Measurements from ENCODE around the gene PDSS1.
"Not testable (repeated sequence)": the region's sequence is repeated elsewhere in the genome, so short reads cannot be mapped to it uniquely, and the experiment has no call there.

PDSS1 gene

GRCh38 chr10:26697163-26697921, at the start of gene PDSS1:
Gene PDSS1, plus strand, starts transcription at chr10:26697701. Its CDS starts 11 bp downstream, at chr10:26697712.
- Histone ChIP-seq H3K9ac (ENCODE audit: low read length in 5 of 5) (peak within 1 kb of the TSS; percentile 73 to 89 (median 84)), H3K9me3 (ENCODE audit: control insufficient read depth in 5 of 5, low read length in 5 of 5) (no peaks in the 10 kb centered on the region), H3K4me3 (ENCODE audit: low read depth in 1 of 5, low read length in 5 of 5) (peak within 1 kb of the TSS; percentile 75 to 96 (median 89)), H3K36me3 (ENCODE audit: control insufficient read depth in 5 of 5, insufficient read depth in 5 of 5, low read length in 5 of 5) (no peaks in the 10 kb centered on the region), H3K4me1 (ENCODE audit: control insufficient read depth in 5 of 5, insufficient read depth in 5 of 5, low read length in 5 of 5) (peaks cover 4 to 21% (median 16%) of the 10 kb centered on the region in 5 donors), H3K27ac (ENCODE audit: low read depth, low read length) (peak within 1 kb of the TSS; percentile 94), H3K27me3 (ENCODE audit: control insufficient read depth in 5 of 5, insufficient read depth in 4 of 5, low read length in 5 of 5) (no peaks in the 10 kb centered on the region)

- not testable (repeated sequence) for H3K36me3 ChIP-seq (ENCODE audit: control insufficient read depth in 5 of 5, insufficient read depth in 5 of 5, low read length in 5 of 5); H3K9ac ChIP-seq (ENCODE audit: low read length in 5 of 5); H3K27me3 ChIP-seq (ENCODE audit: control insufficient read depth in 5 of 5, insufficient read depth in 4 of 5, low read length in 5 of 5); H3K27ac ChIP-seq (ENCODE audit: low read depth, low read length); H3K4me3 ChIP-seq (ENCODE audit: low read depth in 1 of 5, low read length in 5 of 5); H3K9me3 ChIP-seq (ENCODE audit: control insufficient read depth in 5 of 5, low read length in 5 of 5); H3K4me1 ChIP-seq (ENCODE audit: control insufficient read depth in 5 of 5, insufficient read depth in 5 of 5, low read length in 5 of 5)
These were observed 49.3 kb upstream of the PDSS1 start for GRCh38 chr10:26648245-26648636.

GRCh38 chr10:26650406-26650805, 47.1 kb upstream of the PDSS1 start:
- Histone ChIP-seq H3K27me3 (ENCODE audit: control insufficient read depth in 5 of 5, insufficient read depth in 4 of 5, low read length in 5 of 5) (no peaks in the 10 kb centered on the region), H3K4me1 (ENCODE audit: control insufficient read depth in 5 of 5, insufficient read depth in 5 of 5, low read length in 5 of 5) (no peaks in the 10 kb centered on the region), H3K27ac (ENCODE audit: low read depth, low read length) (no peak overlapping the region), H3K36me3 (ENCODE audit: control insufficient read depth in 5 of 5, insufficient read depth in 5 of 5, low read length in 5 of 5) (no peaks in the 10 kb centered on the region), H3K4me3 (ENCODE audit: low read depth in 1 of 5, low read length in 5 of 5) (no peak overlapping the region), H3K9me3 (ENCODE audit: control insufficient read depth in 5 of 5, low read length in 5 of 5) (no peaks in the 10 kb centered on the region), H3K9ac (ENCODE audit: low read length in 5 of 5) (no peak overlapping the region)

- H3K4me1 ChIP-seq (ENCODE audit: control insufficient read depth in 5 of 5, insufficient read depth in 5 of 5, low read length in 5 of 5); H3K9me3 ChIP-seq (ENCODE audit: control insufficient read depth in 5 of 5, low read length in 5 of 5); H3K4me3 ChIP-seq (ENCODE audit: low read depth in 1 of 5, low read length in 5 of 5); H3K9ac ChIP-seq (ENCODE audit: low read length in 5 of 5); H3K27ac ChIP-seq (ENCODE audit: low read depth, low read length); H3K27me3 ChIP-seq (ENCODE audit: control insufficient read depth in 5 of 5, insufficient read depth in 4 of 5, low read length in 5 of 5); H3K36me3 ChIP-seq (ENCODE audit: control insufficient read depth in 5 of 5, insufficient read depth in 5 of 5, low read length in 5 of 5): not testable (repeated sequence)
These were observed 46.0 kb upstream of the PDSS1 start for GRCh38 chr10:26651476-26651875.

- Histone ChIP-seq H3K9ac (ENCODE audit: low read length in 5 of 5) (no peak overlapping the region), H3K4me1 (ENCODE audit: control insufficient read depth in 5 of 5, insufficient read depth in 5 of 5, low read length in 5 of 5) (no peaks in the 10 kb centered on the region), H3K27me3 (ENCODE audit: control insufficient read depth in 5 of 5, insufficient read depth in 4 of 5, low read length in 5 of 5) (no peaks in the 10 kb centered on the region), H3K27ac (ENCODE audit: low read depth, low read length) (no peak overlapping the region), H3K36me3 (ENCODE audit: control insufficient read depth in 5 of 5, insufficient read depth in 5 of 5, low read length in 5 of 5) (no peaks in the 10 kb centered on the region), H3K4me3 (ENCODE audit: low read depth in 1 of 5, low read length in 5 of 5) (no peak overlapping the region), H3K9me3 (ENCODE audit: control insufficient read depth in 5 of 5, low read length in 5 of 5) (no peaks in the 10 kb centered on the region)
These were observed 44.5 kb upstream of the PDSS1 start for GRCh38 chr10:26653004-26653403.

- H3K9ac ChIP-seq (ENCODE audit: low read length in 5 of 5): no peak overlapping the region
- H3K27me3 ChIP-seq (ENCODE audit: control insufficient read depth in 5 of 5, insufficient read depth in 4 of 5, low read length in 5 of 5): no peaks in the 10 kb centered on the region
- no peaks in the 10 kb centered on the region for H3K9me3 ChIP-seq (ENCODE audit: control insufficient read depth in 5 of 5, low read length in 5 of 5)
- no peaks in the 10 kb centered on the region for H3K36me3 ChIP-seq (ENCODE audit: control insufficient read depth in 5 of 5, insufficient read depth in 5 of 5, low read length in 5 of 5)
- no peak overlapping the region for H3K4me3 ChIP-seq (ENCODE audit: low read depth in 1 of 5, low read length in 5 of 5)
- H3K27ac ChIP-seq (ENCODE audit: low read depth, low read length): no peak overlapping the region
- H3K4me1 ChIP-seq (ENCODE audit: control insufficient read depth in 5 of 5, insufficient read depth in 5 of 5, low read length in 5 of 5): no peaks in the 10 kb centered on the region
These were observed 41.8 kb upstream of the PDSS1 start for GRCh38 chr10:26655746-26656145.

GRCh38 chr10:26662864-26663263, 34.6 kb upstream of the PDSS1 start:
- no peak overlapping the region for H3K27ac ChIP-seq (ENCODE audit: low read depth, low read length)
- no peaks in the 10 kb centered on the region for H3K36me3 ChIP-seq (ENCODE audit: control insufficient read depth in 5 of 5, insufficient read depth in 5 of 5, low read length in 5 of 5)
- H3K4me1 ChIP-seq (ENCODE audit: control insufficient read depth in 5 of 5, insufficient read depth in 5 of 5, low read length in 5 of 5): no peaks in the 10 kb centered on the region
- no peak overlapping the region for H3K4me3 ChIP-seq (ENCODE audit: low read depth in 1 of 5, low read length in 5 of 5)
- H3K9ac ChIP-seq (ENCODE audit: low read length in 5 of 5): no peak overlapping the region
- H3K27me3 ChIP-seq (ENCODE audit: control insufficient read depth in 5 of 5, insufficient read depth in 4 of 5, low read length in 5 of 5): no peaks in the 10 kb centered on the region
- H3K9me3 ChIP-seq (ENCODE audit: control insufficient read depth in 5 of 5, low read length in 5 of 5): no peaks in the 10 kb centered on the region

GRCh38 chr10:26665080-26666048, 32.1 kb upstream of the PDSS1 start:
- Histone ChIP-seq H3K9me3 (ENCODE audit: control insufficient read depth in 5 of 5, low read length in 5 of 5) (no peaks in the 10 kb centered on the region), H3K9ac (ENCODE audit: low read length in 5 of 5) (no peak overlapping the region), H3K27me3 (ENCODE audit: control insufficient read depth in 5 of 5, insufficient read depth in 4 of 5, low read length in 5 of 5) (no peaks in the 10 kb centered on the region), H3K36me3 (ENCODE audit: control insufficient read depth in 5 of 5, insufficient read depth in 5 of 5, low read length in 5 of 5) (no peaks in the 10 kb centered on the region), H3K4me1 (ENCODE audit: control insufficient read depth in 5 of 5, insufficient read depth in 5 of 5, low read length in 5 of 5) (no peaks in the 10 kb centered on the region), H3K4me3 (ENCODE audit: low read depth in 1 of 5, low read length in 5 of 5) (no peak overlapping the region), H3K27ac (ENCODE audit: low read depth, low read length) (no peak overlapping the region)

- Histone ChIP-seq H3K9ac (ENCODE audit: low read length in 5 of 5) (no peak overlapping the region), H3K4me3 (ENCODE audit: low read depth in 1 of 5, low read length in 5 of 5) (no peak overlapping the region)
These were observed 21.6 kb upstream of the PDSS1 start for GRCh38 chr10:26675873-26676257.

GRCh38 chr10:26679588-26679987, 17.9 kb upstream of the PDSS1 start:
- Histone ChIP-seq H3K36me3 (ENCODE audit: control insufficient read depth in 5 of 5, insufficient read depth in 5 of 5, low read length in 5 of 5) (no peaks in the 10 kb centered on the region), H3K27ac (ENCODE audit: low read depth, low read length) (no peak overlapping the region), H3K4me3 (ENCODE audit: low read depth in 1 of 5, low read length in 5 of 5) (no peak overlapping the region), H3K9ac (ENCODE audit: low read length in 5 of 5) (no peak overlapping the region), H3K9me3 (ENCODE audit: control insufficient read depth in 5 of 5, low read length in 5 of 5) (no peaks in the 10 kb centered on the region), H3K4me1 (ENCODE audit: control insufficient read depth in 5 of 5, insufficient read depth in 5 of 5, low read length in 5 of 5) (no peaks in the 10 kb centered on the region), H3K27me3 (ENCODE audit: control insufficient read depth in 5 of 5, insufficient read depth in 4 of 5, low read length in 5 of 5) (no peaks in the 10 kb centered on the region)

More at GRCh38 chr10:26675873-26676257, 21.6 kb upstream of the PDSS1 start:
- Histone ChIP-seq H3K27me3 (ENCODE audit: control insufficient read depth in 5 of 5, insufficient read depth in 4 of 5, low read length in 5 of 5) (no peaks in the 10 kb centered on the region), H3K36me3 (ENCODE audit: control insufficient read depth in 5 of 5, insufficient read depth in 5 of 5, low read length in 5 of 5) (no peaks in the 10 kb centered on the region), H3K27ac (ENCODE audit: low read depth, low read length) (no peak overlapping the region), H3K4me1 (ENCODE audit: control insufficient read depth in 5 of 5, insufficient read depth in 5 of 5, low read length in 5 of 5) (no peaks in the 10 kb centered on the region), H3K9me3 (ENCODE audit: control insufficient read depth in 5 of 5, low read length in 5 of 5) (no peaks in the 10 kb centered on the region)

Data from subcutaneous abdominal adipose tissue (tissue), 5 donors.